ENCODE results near the gene GPR55.

Gene GPR55

GRCh38 chr2:230879271-230879882 lies 45.7 kb downstream of the GPR55 start:
- DNase-seq (ENCODE audit: low spot score), result no peak

DNA sequence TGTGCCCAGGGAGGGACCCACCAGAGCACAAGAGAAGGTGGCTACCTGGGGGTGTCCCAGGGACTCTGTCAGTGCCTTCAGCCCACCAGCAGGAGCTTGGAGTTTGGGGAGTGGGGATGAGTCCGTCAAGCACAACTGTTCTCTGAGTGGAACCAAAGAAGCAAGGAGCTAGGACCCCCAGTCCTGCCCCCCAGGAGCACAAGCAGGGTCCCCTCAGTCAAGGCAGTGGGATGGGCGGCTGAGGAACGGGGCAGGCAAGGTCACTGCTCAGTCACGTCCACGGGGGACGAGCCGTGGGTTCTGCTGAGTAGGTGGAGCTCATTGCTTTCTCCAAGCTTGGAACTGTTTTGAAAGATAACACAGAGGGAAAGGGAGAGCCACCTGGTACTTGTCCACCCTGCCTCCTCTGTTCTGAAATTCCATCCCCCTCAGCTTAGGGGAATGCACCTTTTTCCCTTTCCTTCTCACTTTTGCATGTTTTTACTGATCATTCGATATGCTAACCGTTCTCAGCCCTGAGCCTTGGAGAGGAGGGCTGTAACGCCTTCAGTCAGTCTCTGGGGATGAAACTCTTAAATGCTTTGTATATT lies 46.3 kb downstream of the GPR55 start:
- DNase-seq (ENCODE audit: low spot score), result no peak

DNA sequence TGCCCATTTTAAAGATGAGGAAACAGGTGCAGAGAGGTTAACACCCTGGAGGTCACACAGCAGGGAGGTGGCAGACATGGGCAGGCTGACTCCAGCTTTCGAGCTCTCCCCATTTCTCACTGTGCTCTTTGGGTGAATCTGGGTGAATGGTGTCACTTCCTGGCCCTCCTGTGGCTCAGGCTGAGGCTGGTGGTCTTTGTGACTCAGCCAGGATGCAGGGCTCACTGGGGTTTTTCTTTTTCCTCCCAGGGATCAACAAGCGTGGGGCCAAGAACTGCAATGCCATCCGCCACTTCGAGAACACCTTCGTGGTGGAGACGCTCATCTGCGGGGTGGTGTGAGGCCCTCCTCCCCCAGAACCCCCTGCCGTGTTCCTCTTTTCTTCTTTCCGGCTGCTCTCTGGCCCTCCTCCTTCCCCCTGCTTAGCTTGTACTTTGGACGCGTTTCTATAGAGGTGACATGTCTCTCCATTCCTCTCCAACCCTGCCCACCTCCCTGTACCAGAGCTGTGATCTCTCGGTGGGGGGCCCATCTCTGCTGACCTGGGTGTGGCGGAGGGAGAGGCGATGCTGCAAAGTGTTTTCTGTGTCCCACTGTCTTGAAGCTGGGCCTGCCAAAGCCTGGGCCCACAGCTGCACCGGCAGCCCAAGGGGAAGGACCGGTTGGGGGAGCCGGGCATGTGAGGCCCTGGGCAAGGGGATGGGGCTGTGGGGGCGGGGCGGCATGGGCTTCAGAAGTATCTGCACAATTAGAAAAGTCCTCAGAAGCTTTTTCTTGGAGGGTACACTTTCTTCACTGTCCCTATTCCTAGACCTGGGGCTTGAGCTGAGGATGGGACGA lies 47.1 kb downstream of the GPR55 start:
- peak; percentile 70 for DNase-seq (ENCODE audit: low spot score)

GRCh38 chr2:230877116-230877758 lies 47.8 kb downstream of the GPR55 start:
- no peak for DNase-seq (ENCODE audit: low spot score)

- no peak for DNase-seq (ENCODE audit: low spot score)
These were observed 49.4 kb downstream of the GPR55 start for GRCh38 chr2:230875347-230876315.

- no peak for DNase-seq (ENCODE audit: low spot score)
These were observed 50.2 kb downstream of the GPR55 start for GRCh38 chr2:230874876-230875275.

GRCh38 chr2:230874456-230874855 lies 50.6 kb downstream of the GPR55 start:
- no peak for DNase-seq (ENCODE audit: low spot score)

GRCh38 chr2:230873661-230874401 lies 51.2 kb downstream of the GPR55 start:
- no peak for DNase-seq (ENCODE audit: low spot score)

- DNase-seq (ENCODE audit: low spot score), result no peak
These were observed 51.9 kb downstream of the GPR55 start for GRCh38 chr2:230872968-230873660.

DNA sequence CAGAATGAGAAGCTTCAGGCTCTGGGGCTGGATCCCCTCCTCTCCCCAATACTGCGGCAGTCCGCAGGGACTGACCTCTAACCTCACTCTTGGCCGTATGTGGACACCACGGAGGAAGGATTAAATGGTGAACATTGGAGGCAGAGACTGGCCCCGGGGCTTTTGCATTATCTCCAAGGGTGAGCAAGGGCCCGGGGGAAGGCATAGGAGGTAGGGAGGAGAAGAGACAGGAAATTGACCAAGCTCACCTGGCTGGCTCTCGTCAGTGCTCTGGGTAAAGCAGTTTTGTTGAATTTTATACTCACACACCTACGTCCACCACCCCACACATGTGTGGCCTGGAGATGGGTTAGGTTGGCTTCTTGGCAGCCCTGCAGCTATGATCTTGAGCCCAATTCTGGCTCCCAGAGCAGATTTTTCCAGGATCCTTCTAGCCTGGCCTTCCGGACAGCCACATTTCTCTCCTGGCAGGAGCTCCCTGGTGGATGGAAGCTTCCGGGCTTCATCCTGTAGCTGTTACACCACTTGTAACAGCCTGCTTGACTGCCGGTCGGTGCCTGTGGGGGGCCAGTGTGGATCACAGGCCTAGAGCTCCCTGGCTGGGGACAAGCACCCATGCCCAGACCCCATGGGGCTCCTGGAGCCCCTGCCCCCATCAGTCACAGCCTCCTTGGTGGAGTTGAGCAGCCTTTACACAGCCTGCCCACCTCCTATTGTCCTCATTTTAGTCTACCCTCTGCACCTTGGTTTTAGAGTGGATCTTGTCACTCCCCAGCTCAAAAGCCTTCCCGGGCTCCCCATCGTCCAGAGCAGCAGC lies 52.7 kb downstream of the GPR55 start:
- DNase-seq (ENCODE audit: low spot score), result no peak

DNA sequence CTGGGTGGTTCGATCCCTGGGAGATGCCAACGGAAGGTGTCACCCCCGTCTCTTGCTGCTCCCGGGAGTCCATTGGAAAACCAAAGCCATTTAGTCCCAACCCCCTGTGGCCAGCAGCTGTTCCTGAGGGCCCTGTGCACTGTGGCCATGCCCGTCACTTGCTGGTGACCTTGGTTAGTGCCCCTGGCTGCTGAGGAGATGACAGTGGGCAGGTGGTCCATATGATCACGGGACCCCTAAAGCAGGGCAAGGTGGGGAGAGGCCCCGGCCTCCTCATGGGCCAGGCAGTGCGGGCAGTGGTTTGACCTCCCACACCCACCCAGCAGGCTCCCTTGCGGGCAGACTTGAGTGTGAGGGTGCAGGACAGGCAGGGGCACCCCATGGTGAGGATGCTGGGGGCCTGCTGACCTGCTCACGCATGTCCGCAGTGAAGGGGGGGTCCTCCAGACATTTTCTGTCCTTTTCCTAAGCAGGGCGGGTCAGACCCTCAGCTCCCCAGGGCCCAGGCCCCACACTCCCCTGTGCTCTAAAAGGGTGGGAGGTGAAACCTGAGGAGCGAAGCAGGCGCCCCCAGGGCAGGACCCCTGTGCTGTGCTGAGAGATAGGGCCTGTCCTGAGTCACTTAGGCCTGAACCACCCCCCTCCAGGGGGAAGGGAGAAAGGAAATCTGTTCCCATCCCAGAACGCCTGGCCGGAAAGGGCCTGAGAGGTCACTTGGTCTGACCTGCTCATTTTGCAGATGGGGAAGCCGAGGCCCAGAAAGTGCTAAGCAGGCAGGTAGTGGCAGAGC lies 53.5 kb downstream of the GPR55 start:
- DNase-seq (ENCODE audit: low spot score), result no peak

DNA sequence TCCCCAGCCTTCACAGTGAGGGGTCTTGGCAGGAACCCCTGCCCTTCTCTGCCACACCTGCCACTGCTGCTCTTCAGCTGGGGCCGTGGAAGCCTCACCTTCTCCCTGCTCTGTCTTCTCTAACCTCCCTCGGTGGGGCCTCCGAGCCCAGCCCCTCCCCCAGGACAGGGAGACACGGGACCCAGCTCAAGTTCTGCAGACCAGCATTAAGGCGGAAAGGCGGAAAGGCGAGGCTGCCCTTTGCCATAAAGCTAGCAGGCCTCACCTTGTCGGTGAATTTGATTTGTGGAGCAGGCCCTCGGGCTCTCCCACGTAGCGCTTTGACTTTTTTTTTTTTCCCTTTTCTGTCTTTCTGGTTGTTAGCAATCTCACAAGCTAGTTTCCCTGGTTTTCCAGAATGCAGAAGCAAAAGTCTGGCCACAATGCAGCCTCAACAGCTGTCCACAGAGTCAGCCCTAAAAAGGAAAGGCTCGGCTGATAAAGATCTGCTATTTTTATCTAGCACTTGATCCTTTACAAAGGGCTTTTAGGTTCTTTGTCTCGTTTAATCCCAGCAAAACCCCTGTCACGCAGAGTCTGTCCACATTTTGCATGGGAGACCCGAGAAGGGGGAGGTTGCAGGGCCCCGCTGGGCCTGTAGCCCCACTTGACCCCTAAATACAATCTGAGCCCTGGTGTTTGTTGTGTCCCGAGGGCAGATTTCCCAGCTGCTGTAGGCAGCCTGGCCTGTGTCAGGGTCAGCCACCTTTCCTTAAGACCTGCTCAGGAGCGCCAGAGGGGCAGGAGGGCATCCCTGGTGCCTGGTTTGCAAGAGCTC lies 54.3 kb downstream of the GPR55 start:
- no peak for DNase-seq (ENCODE audit: low spot score)

DNA sequence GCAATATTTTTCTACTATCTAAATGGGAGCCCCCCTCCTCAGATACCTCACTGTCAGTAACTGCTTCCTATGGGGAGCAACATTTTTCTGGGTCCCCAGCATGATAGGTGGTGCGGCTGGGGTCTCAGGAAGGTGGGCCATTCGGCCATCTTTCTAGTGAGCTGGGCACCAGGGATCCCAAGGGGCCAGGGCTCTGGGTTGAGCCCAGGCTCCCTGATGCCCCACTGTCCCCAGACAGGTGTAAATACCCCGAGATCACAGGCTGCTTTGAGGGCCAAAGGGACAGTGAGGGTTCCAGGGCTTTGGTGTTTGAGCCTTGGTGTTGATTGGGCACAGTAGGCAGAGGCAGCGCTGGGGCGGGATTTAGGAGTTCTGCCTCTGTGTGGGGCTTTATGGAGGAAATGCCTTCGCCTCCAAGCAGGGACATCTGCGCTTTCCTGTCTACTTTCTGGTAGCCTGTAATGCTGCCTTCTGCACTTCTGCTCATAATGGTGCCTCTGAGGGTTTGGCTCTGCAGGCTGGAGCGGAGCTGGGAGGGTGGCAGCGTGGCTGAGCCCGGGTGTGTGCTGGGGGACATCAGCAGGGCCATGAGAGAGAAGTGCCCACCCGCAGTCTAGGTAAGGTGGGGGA lies 55.0 kb downstream of the GPR55 start:
- DNase-seq (ENCODE audit: low spot score), result no peak

- DNase-seq (ENCODE audit: low spot score), result no peak
These were observed 55.8 kb downstream of the GPR55 start for GRCh38 chr2:230868947-230869913.

GRCh38 chr2:230868161-230868946 lies 56.7 kb downstream of the GPR55 start:
- DNase-seq (ENCODE audit: low spot score), result no peak
